ENCODE measurements around the gene ZNF593.

Gene ZNF593

DNA sequence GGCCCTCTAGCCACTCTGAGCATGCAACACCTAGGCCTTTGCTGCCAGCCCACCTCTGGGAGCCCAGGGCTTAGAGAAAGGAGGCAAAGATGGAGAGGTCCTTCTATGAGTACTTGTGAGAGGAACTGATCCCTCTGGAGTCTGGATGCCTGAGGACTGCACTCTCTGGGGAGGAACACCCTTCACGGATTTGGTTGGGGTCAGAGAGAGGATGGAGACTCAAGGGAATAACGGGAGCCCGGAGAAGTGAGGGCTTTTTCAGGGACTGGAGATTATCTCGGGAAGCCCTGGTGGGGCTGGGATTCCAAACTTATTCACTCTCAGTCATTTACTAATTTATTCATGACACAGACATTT, 532 bp upstream of the ZNF593 start:
- DNase-seq (ENCODE audit: low spot score), result no peak

DNA sequence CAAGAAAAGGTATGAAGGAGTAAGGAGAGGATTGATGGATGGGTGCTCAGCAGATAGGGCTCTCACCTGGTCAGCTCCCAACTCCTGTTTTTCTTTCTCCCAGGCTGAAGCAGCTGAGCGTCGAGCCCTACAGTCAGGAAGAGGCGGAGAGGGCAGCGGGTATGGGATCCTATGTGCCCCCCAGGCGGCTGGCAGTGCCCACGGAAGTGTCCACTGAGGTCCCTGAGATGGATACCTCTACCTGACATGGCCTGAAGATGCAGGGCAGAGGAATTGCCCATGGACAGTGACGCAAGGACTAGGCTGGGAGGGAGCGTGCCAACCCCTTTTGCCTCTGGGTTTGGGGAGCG, 739 bp downstream of the ZNF593 start:
- DNase-seq (ENCODE audit: low spot score), result no peak

DNA sequence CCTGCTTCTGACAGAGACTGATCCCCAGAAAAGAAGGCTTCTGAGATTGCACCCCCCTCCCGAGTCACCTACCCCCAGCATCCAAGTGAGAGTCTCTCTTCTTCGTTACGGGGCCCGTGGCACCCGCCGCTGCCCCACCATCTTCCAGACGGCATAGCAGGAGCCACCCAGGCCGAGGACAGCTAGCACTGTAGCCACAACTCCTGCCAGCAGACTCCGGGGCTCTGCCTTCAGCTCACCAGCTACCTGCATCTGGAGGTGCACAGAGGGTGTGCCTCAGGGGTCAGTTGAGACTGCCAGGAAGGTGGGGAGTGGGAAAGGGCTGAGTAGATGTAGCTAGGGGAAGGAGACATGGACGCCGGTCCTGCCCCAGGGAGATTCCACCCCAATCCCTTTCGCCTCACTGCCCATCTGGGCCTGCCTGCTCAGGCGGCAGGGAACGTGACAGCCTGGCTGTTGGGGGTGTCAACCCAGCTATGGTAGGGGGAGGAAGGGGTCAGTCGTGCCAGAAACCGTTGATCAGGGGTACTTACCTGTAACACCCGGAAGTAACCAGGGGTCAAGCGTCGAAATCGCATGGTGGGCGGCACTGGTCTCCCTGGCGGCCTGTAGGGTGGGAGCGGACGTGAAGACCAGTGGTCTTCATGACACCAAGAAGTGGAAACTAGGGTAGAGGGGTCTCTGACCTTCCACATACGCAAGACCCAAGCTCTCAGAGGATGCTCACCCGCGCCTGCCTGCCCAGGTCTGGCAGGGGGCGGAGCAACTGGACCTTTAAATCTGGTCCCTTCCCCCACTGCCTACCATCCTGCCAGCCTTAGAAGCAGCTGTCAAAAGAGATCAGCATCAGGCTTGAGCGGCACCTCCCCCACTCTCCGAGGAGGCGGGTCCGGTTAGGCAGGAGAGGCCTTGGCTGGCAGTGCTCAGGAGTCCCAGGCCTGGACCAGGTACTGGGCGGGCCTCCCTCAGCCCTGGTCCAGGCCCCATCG, 1.7 kb downstream of the ZNF593 start, which contains the start of gene ZNF593OS:
TSS of gene ZNF593OS (minus strand) at position 749 of the 989 bp plus-strand sequence. CDS start at position 578, 171 bp downstream.
- no peak for DNase-seq (ENCODE audit: low spot score)

DNA sequence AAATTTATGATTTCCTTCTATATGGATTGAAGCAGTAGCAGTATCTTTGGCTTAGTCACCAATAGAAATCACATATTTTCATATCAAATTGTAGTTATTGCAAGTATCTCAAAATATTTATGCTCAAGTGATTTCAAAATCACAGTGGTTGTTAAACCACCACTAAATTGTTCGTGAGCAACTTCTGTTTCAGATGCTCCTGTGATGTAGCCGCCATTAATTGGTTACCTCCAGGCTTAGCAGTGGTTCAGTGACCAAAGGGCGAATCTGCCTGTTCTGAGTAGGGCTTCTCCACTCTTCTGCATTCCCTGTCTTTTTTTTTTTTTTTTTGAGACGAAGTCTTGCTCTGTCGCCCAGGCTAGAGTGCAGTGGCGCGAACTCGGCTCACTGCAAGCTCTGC, 5.6 kb downstream of the ZNF593 start:
- no peak for DNase-seq (ENCODE audit: low spot score)

DNA sequence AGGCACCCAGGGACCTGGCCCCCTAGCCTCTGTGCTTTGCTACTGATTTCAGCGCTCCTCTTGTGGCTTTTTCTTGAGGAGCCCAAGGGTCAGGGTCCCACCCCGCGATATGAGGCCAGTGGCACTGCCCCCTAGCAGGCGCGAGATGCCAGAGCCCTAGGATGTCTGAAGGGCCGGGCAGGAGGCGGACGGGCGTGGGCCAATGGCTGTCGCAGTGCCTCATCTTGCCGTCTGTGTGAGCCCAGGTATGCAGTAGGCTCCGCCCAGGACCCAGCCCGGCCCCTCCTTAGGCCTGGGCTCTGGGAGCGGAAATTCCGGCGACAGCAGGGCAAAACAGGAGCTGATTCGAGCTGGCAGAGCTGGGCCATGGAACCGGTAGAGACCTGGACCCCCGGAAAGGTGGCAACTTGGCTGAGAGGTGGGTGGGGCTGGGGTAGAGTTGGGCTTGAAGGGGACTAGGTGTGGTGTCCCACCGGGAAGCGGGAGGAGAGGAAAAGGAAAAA, 7.5 kb downstream of the ZNF593 start, which contains the start of gene CNKSR1:
TSS of gene CNKSR1 (plus strand) at position 310 of the 503 bp plus-strand sequence. CDS start at position 367, 57 bp downstream.
- no peak for DNase-seq (ENCODE audit: low spot score)

DNA sequence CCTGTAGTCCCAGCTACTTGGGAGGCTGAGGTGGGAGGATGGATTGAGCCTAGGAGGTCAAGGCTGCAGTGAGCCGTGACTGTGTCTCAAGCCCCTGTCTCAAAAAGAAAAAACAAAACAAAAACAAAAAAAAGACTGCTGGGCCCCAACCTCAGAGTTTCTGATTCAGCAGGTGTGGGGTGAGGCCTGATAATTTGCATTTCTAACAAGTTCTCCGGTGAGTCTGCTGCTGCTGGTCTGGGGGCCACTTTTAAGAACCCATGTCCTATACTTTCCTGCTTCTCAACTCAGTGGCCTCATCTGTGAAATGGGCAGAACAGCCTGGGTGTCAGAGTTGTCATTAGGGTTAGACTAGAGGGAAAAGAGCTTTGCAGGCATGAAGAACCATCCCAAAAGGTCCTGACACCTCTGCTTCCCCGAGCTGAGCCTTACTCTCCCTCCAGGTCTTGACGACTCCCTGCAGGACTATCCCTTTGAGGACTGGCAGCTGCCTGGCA, 10.3 kb downstream of the ZNF593 start:
- DNase-seq (ENCODE audit: low spot score), result no peak

DNA sequence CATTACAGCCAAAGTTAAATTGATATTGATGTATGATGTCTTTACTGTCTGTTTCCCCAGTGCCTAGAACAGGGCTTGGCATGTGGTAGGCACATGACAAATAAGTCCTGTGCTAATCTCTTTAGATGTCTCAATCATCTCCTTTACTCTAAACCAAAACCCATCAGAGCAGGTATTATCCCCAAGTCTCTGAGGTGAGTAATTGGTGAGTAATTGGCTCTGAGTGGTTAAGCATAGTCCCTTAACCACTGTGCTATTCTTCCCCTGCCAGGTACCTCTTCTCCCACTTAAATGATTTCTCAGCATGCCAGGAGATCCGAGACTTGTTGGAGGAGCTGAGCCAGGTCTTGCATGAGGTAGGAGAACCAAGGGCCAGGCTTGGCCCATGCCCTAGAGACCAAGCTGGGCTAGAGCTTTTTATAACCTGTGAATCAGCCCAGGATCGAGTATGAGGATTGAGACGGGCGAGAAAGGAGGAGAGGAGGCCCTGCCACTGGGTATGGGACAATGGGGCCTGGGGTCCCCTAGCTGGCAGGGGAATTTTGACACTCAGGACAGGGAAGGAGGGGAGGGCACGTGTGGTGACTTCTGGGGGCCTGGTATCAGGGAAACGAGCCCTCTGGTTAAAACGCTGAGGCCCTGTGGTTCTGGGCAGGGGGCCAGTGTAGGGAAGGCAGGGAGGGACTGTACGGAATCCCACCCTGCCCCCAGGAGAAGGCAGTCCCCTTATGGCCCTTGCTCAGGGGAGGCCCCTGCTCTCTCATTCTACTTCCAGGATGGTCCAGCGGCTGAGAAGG, 12.1 kb downstream of the ZNF593 start:
- no peak for DNase-seq (ENCODE audit: low spot score)

DNA sequence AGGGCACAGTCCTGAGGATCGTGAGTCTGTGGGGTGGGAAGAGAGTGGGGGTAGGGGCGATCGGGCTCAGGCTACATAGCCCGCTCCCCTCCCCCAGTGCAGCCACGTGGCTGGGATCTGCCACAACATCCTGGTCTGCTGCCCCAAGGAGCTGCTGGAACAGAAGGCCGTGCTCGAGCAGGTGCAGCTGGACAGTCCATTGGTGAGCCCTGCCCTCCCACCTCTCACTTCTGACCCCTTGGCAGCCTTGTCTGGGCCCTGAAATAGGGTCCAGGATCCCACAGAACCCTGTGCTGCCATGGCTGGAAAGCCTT, 12.6 kb downstream of the ZNF593 start:
- no peak for DNase-seq (ENCODE audit: low spot score)

DNA sequence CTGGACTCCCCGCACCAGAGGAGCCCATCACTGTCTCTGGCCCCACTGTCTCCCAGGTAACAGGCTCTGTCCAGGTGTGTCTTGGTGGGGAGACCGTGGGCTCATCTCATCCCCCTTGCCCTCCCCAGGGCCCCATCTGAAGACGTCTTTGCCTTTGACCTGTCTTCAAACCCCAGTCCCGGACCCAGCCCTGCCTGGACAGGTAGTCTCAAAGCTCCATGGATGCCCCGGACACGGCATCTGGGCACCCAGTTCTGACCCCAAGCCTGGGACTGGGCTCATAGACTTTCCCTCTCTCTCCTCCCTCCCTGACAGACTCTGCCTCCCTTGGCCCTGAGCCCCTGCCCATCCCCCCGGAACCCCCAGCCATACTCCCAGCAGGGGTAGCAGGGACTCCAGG, 14.4 kb downstream of the ZNF593 start:
- no peak for DNase-seq (ENCODE audit: low spot score)

DNA sequence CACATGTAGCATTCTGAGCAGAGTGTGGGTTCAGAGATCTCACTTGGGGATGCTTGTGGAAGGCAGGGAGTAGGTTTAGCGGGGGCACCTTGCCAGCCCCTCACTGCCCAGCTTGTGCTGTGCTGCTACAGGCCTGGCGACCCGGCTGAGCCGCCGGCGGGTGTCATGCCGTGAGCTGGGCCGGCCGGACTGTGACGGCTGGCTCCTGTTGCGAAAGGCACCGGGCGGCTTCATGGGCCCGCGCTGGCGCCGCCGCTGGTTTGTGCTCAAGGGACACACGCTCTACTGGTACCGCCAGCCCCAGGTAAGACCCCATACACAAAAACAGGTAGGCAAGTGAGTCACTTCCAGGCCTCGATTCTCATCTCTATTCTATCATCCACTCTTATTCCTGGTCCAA, 15.2 kb downstream of the ZNF593 start:
- DNase-seq (ENCODE audit: low spot score), result no peak

DNA sequence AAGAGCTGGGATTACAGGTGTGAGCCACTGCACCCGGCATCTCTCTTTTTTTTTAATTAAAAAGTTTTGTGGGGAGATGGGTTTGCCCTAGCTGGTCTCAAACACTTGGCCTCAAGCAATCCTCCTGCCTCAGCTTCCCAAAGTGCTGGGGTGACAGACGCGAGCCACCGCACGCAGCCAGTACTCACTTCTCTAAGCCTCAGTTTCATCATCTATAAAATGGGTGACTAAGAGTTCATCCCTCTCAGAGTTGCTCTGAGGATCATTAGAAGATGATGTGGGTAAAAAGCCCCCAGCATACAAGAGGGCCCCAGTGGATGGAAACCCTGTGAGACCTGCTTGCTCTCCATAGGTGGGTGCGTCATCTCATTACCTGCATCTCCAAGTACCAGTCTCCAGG, 18.2 kb downstream of the ZNF593 start:
- no peak for DNase-seq (ENCODE audit: low spot score)

DNA sequence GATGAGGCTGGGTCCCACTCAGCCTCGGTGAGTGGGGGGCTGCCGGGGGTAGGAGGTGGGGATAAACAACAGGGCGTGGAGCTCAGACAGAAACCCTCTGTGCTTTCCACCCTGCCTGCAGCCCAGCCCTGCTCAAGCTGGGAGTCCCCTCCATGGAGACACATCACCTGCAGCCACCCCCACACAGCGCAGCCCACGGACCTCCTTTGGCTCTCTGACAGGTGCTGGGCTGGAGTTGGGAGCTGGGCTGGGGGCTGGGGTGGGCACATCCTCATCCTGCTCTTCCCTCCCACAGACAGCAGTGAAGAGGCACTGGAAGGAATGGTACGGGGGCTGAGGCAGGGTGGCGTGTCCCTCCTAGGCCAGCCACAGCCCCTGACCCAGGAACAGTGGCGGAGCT, 18.8 kb downstream of the ZNF593 start:
- DNase-seq (ENCODE audit: low spot score), result no peak

DNA sequence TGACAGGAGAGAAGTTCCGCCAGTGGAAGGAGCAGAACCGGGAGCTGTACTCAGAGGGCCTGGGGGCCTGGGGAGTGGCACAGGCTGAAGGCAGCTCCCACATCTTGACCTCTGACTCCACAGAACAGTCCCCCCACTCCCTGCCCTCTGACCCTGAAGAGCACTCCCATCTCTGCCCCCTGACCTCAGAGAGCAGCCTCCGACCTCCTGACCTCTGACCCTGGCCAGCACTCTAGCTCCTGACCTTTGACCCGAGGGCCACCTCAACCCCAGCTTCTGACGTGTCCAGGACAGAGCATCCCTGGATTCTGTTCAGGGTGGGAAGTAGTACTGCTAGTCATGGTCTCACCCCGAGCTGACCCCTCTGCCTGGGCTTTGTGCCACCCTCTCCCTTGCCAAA, 19.6 kb downstream of the ZNF593 start:
- DNase-seq (ENCODE audit: low spot score), result no peak

DNA sequence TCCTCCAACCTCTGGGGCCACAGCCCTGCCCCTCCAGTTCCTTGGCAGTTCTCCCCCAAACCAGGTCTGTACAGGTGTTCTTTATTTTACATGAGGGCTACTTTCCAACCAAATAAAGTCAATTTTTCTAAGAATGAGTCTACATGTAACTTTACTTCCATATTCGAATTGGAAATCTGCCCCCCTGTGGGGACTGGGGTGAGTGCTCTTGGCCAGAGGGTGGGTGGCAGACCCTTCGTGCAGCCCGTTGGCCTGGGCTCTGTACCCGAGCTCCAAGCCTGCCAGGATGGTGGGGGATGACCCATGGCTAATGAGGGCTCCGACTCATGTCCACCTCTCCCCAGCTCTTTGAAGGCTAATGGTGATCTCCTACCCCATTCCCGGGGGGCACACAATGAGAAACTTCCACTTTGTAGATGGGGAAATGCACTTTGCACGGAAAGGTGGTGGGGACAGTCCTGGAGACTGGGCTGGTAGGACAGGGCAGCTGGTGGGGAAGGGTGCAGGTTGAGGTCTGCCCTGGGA, 20.1 kb downstream of the ZNF593 start:
- DNase-seq (ENCODE audit: low spot score), result no peak

DNA sequence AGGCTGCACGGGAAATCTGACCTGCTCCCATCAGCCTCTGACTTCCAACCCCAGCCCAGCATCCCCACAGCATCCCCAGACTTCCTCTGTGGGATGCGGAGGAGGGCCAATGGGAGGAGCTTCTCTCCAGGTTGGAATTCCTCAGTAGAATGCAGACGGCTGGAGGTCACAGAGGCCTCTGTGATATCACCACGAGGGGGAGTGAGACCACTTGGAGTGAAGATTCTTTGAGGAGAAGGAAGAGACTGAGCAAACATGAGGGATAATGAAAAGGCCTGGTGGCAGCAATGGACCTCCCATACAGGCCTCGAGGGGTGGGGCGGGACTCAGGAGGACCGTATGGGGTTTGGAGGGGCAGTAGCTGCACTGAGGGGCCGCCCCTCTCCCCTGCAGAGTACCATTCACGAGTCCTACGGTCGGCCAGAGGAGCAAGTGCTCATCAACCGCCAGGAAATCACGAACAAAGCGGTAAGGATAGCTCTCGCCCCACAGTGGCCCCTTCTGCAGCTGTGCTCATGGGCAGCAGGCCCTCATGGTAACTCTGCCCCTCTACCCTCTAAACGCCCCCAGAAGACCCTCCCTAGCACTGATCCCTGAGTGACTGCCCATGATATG, 20.8 kb downstream of the ZNF593 start, which contains the start of gene CATSPER4:
TSS of gene CATSPER4 (plus strand) at position 230 of the 615 bp plus-strand sequence. CDS start at position 256, 26 bp downstream.
- peak; percentile 37 for DNase-seq (ENCODE audit: low spot score)

DNA sequence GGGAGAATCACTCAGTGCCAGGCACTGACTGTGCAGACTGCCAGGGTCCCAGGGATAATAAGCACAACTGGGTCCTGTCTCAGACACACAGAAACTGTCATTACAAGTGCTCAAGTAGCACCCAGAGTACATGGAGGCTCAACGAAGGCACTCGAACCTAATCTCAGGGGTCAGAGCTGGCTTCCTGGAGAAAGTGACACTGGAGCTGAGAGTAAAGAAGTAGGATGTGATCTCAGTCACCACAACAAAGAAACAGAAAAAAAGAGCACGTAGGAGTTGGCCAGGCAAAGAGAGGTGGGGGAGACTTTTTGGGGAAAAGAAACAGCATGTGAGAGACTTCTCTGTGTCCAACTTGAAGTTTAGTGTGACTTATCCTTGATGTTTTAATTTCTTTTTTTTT, 22.0 kb downstream of the ZNF593 start:
- DNase-seq (ENCODE audit: low spot score), result no peak

DNA sequence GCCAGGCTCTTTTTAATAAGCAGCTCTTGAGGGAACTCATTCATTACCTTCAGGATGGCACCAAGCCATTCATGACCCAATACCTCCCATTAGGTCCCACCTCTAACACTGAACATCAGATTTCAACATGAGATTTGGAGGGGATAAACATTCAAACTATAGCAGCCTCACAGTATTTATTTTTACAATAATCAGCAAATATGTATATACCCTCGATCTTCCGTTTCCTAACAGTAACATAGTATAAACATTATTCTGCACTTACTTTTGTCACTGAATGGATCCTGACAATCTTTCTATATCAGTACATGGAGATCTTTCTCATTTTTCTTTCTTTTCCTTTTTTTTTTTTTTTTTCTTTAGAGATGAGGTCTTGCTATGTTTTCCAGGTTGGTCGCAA, 26.1 kb downstream of the ZNF593 start:
- no peak for DNase-seq (ENCODE audit: low spot score)

DNA sequence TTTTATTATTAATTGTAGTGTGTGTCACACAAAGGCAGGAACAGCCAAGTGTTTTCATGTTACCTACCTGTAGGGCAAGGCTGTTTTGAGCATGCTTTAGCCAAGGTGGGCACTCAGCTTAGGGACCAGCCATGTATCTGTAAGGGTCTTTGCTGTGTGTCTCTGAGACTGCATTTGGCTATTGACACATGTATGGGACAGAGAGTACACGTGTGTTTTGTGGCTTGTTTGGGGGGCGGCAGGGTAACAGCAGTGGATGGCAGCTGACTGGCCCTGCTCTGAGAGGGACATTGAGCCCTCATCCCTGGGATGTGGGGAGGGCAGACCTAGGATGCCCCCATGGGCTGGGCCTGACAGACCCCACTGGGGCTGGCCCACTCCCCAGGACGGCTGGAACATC, 27.6 kb downstream of the ZNF593 start:
- no peak for DNase-seq (ENCODE audit: low spot score)

DNA sequence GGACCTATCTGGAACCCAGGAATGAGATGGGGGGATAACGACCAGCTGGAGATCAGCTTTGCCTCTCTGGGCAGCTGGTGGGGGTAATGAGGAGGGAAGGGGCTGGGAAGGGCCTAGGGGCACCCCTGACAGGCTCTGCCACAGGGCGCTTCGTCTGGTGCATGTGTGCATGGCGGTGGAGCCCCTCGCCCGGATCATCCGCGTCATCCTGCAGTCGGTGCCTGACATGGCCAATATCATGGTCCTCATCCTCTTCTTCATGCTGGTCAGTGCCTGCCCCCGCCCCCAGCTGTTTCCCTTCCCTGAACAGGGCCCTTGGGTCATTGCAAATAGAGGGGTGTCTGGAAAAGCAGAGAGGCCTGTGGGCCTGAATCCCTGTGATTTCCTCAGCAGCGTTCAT, 28.1 kb downstream of the ZNF593 start:
- no peak for DNase-seq (ENCODE audit: low spot score)

DNA sequence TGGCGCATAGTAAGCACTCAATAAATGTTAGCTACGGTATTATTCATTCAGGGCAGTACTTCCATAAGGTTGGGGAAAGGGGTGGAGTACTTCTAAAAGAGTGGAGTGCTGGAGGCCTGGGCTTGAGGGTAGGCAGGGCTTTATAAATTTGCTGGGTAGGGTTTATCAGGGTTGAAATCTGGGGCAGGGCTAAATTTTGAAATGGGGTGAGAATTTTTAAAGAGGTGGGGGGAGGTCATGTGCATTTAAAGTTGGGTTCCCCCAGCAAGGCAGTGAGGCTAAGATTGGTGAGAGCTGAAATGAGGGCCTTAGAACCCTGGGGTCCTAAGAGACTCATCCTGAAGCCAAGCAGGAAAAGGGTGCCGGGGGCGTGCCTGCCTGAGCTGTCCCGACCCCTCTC, 30.7 kb downstream of the ZNF593 start:
- no peak for DNase-seq (ENCODE audit: low spot score)

DNA sequence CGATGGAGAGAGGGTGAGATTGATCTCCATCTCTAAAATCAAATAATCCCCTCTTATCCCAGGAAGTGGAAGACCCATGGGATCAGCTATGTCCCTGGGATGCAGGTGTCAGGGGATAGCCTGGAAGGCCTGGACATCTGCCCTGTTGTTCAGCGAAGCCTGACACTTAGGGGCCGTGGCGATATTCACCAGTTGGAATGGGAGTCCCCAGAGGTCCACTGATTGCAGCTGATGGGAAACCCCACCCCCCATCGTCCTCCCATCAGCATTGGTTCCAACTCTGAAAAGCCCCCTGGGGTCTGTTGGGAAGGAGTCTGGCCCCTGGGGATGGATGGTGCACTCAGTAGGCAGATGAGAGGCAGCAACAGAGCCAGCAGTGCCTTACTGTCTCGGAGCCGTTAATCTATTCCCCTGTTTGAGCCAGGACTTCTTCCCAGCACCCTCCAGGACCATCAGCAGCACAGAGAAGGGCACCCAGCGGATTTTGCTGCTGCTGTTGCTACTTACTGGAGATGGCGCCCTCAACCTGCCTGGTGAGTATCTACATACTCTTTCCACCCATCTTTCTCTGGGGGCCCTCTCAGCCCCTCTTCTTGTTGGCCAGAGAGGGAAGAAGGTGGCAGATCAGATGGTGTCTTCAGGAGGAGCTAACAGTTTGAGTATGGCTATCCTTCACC, 34.1 kb downstream of the ZNF593 start:
- DNase-seq (ENCODE audit: low spot score), result no peak
